Epithelial cell of esophagus (primary cell): ENCODE measurements around the gene BNC2.

Experiments
- DNase-seq: peaks from one replicate; pipeline ENCODE4 v3.0.0; 2010; ENCODE audit warnings: low read depth
- H3K4me3 ChIP-seq: 2 replicates; pipeline ENCODE4 v1.5.1; 2011; ENCODE audit warnings: mild to moderate bottlenecking, low read length, control low read depth
- TF ChIP-seq, protein P1 (sequence below): IDR thresholded peaks from 2 replicates; pipeline ENCODE4 v1.5.1; 2011; ENCODE audit warnings: low read depth, mild to moderate bottlenecking, low read length, control low read depth, inconsistent platforms; ENCODE audit not compliant: insufficient read depth; ENCODE audit errors: missing control alignments

BNC2 gene

DNA sequence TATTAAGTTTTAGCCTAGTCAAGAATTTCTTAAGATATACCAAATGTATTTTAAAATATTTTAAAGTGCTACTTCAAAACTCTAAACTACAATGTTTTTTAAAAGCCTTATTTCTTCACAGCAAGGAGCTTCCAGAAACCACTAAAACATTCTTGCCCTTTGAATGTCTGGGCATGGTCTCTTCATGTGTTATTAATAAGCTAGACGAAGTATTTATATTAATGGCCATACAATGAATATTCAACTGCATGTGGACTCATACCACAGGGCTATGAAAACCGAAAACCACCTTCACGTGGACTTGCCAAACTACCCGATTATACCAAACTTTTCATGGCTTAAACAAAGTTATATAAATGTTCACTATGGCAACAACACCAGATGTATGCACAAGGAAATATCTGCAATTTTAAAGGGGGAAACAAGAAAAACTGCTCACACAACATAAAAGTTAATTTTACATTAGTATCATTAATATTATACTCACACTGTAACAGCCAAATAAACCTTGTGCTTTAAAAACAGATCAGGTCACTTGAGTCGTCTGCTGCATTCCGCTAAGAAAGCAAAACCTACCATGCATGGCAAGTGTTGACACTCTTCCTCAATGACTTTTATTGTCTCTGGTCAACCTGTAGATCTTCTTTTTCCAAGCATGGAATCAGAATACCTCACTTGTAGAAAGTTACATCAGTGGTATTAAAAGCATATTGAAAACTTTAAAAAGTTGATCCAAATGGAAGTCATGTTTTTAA is 246.3 kb downstream of the BNC2 start:
- DNase-seq: no peak
- TF ChIP-seq, protein P1, sequence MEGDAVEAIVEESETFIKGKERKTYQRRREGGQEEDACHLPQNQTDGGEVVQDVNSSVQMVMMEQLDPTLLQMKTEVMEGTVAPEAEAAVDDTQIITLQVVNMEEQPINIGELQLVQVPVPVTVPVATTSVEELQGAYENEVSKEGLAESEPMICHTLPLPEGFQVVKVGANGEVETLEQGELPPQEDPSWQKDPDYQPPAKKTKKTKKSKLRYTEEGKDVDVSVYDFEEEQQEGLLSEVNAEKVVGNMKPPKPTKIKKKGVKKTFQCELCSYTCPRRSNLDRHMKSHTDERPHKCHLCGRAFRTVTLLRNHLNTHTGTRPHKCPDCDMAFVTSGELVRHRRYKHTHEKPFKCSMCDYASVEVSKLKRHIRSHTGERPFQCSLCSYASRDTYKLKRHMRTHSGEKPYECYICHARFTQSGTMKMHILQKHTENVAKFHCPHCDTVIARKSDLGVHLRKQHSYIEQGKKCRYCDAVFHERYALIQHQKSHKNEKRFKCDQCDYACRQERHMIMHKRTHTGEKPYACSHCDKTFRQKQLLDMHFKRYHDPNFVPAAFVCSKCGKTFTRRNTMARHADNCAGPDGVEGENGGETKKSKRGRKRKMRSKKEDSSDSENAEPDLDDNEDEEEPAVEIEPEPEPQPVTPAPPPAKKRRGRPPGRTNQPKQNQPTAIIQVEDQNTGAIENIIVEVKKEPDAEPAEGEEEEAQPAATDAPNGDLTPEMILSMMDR: no peak
- no peak overlapping the region for H3K4me3 ChIP-seq

DNA sequence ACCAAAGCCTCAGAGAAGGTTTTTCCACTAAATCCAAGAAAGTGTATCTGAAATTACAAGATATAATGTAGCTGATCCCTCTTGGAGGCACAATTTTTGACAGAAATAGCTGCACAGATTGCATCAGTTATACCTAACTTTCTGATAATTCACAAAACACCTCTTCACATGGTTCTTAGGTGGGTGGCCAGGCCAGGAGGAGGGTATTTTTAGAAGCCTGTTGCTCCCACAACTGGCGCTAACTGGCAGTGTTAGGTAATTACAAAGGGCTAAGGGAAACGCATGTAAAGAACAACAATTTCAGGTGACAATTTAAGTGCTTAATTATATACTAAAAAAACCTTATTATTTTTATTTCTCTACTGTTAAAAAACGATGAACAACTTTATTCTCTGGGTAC is 247.9 kb downstream of the BNC2 start:
- TF ChIP-seq, protein P1: no peak
- no peak overlapping the region for H3K4me3 ChIP-seq
- no peak for DNase-seq

DNA sequence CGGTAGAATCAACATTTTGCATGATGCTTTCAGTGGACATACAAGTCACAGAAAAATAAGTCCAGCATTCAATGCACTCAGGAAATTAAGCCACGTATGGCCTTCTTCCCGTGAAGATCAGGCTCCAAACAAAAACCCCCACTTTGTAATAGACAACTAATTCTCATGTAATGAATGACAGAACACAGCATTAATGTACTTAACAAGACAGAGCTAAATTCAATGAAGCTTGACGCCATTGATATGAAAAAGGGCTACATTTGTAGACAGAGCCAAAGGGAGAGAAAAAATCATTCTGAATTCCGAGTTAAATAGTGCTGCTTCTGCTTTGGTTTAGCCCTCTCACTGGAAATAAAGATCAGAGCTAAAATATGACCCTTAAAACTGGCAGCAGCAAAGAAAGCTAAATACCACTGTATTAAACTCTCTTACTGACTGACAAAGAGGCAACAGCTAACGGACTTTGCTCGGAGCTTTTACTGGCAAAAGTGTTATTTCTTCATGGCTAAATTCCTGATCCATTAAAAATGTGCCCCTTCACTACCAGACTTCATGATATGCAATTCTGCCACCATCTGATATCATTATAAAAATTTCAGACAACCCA is 250.5 kb downstream of the BNC2 start:
- TF ChIP-seq, protein P1: no peak
- no peak overlapping the region for H3K4me3 ChIP-seq
- DNase-seq: no peak

DNA sequence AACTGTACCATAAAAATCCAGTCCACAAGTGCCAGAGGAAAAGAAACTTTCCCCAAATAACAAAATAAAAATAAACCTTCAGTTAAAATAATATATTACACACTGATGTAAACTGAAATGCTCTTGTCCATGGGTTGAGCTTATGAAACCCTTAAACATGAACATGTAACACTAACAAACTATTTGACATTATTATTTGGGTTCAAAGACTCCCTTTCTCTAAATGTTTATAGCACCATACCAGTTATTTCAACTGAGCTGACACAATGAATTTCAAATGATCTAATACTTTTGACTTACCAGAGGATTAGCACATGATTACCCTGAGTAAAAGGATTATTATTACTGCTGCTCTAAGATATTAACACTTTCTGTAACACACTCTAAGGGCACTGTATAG is 251.1 kb downstream of the BNC2 start:
- H3K4me3 ChIP-seq: no peak overlapping the region
- TF ChIP-seq, protein P1: no peak
- no peak for DNase-seq

DNA sequence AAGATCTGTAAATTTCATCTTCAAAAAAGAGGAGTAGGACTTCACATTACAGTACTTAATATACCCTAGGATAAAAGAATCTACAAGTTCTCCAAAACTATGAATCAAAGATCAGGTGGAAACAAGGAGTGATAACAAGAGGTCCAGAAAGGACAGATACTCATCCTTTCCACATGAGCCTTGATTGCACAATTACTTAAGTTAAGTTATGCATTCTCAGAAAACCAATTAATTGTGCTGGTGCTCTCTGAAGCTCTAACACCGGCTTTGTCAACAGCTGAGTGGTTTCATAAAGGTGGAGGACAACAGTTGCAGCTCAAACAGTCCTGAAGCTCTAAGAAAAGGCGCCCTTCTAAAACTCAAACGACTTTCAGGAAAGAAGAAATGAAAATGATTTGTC is 251.9 kb downstream of the BNC2 start:
- H3K4me3 ChIP-seq: no peak overlapping the region
- TF ChIP-seq, protein P1: no peak
- DNase-seq: no peak

DNA sequence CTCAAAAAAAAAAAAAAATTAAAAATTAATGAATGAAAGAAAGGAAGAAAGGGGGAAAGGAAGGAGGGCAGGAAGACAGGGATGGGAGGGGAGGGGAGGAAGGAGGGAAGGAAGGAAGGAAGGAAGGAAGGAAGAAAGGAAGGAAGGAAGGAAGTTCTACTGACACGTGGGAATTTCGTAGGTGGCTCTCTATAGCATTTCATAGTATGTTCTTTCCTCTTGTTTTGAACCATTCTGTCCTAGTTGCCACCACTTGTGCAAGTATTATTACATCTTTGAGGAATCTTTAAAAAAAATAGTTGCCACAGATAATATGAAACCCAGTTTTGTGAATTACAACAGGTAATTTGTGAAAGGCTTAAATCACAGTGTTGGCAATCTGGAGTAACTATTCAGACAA is 253.8 kb downstream of the BNC2 start:
- TF ChIP-seq, protein P1: no peak
- no peak for DNase-seq
- no peak overlapping the region for H3K4me3 ChIP-seq

DNA sequence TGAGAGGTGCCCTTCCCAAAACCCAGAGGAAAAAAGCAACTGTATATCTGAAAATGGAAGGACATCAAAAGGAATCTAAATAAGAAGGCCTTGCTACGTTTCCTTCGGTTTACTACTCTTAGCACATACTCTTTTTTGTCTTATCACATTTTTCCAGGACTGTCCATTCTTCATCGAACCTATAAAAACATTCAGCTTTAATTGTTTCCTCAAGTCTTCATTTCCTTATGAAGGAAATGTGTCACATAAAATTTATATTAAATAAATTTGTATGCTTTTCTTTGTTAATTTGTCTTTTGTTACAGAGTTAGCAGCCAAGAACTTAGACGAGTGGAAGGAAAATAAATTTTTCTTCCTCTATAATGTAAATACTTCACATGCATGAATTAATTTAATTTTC is 255.0 kb downstream of the BNC2 start:
- no peak overlapping the region for H3K4me3 ChIP-seq
- DNase-seq: no peak
- TF ChIP-seq, protein P1: no peak
